ENCODE results near the gene PDE11A. TPM values are rescaled to one million over a fixed set of nuclear protein-coding genes. Genes with fewer than 3 reads are reported as not detected.

Gene PDE11A
- total RNA-seq, 5 donors from 2014 or later (not counting 1 experiment from before 2014, with no cell fraction given) = not detected

DNA sequence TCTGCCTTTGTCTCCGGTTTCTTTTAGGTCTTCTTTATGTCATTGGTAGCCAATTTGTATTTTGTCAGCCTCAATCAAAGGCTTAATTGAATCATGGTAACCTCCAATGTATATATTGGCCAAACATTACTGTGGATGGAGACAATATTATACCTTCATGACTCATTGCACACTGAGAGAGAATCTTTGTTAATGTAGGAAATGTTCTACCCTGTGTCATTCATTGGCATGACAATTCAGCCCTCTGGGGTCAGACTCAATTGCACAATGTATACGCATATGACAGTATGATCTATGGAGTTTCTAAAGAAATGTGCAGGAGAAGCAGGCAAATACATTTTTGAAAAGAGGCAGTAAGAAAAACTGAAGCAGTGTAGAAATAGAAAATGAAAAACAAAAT lies 162.6 kb downstream of the PDE11A start:
- H3K27me3 Mint-ChIP-seq = no peaks in the 10 kb centered on the region
- H3K9me3 Mint-ChIP-seq = no peaks in the 10 kb centered on the region
- ATAC-seq (replicated peaks in 1 of 4) = no peak
- no peak overlapping the region for H3K4me3 Mint-ChIP-seq
- Histone ChIP-seq H3K4me3 (ENCODE audit: control insufficient read depth in 1 of 2, extremely low read depth in 1 of 2, low read length in 1 of 2) (no peak overlapping the region), H3K36me3 (ENCODE audit: control insufficient read depth in 2 of 2, extremely low read depth in 1 of 2, insufficient read depth in 1 of 2, low read length in 1 of 2) (no peaks in the 10 kb centered on the region), H3K4me1 (ENCODE audit: control insufficient read depth in 1 of 2, extremely low read depth in 1 of 2, insufficient read depth in 2 of 2, low read length in 2 of 2) (no peaks in the 10 kb centered on the region), H3K9me3 (no peaks in the 10 kb centered on the region), H3K27me3 (replicated peaks in 1 of 2; ENCODE audit: control insufficient read depth in 2 of 2, extremely low read depth in 1 of 2, insufficient read depth in 2 of 2, low read length in 1 of 2) (peaks cover 0 to 3% of the 10 kb centered on the region in 2 experiments), H3K27ac (ENCODE audit: low read length) (no peak overlapping the region)
- DNase-seq = no peak
- ChIA-PET CTCF (no interaction called here), POLR2A (no interaction called here)
- WGBS (ENCODE audit: insufficient coverage) = 100% methylated on average over 2 of the region's 2 CpGs
- H3K27ac Mint-ChIP-seq = no peak overlapping the region
- no peaks in the 10 kb centered on the region for H3K36me3 Mint-ChIP-seq
- H3K4me1 Mint-ChIP-seq = peaks cover 5 to 7% (median 7%) of the 10 kb centered on the region in 3 donors

DNA sequence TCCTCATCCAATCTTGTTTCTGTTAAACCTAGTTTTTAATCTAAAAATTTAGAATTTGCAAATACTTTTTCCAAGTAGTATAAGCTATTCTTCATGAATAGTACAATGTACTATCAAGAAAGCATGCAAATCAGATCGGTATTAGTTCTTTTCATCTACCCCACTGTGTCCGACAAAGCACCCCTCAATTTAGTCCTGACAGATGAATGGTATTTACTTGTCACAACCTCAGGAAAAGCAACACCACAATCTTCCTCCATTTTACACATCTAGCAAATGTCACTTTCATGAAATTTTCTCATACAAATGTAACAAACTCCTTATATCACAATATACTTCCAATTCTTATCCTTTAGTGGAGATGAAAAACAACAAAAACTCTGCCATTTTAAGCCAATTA lies 163.8 kb downstream of the PDE11A start:
- Histone ChIP-seq H3K4me3 (ENCODE audit: control insufficient read depth in 1 of 2, extremely low read depth in 1 of 2, low read length in 1 of 2) (no peak overlapping the region), H3K9me3 (no peaks in the 10 kb centered on the region), H3K4me1 (ENCODE audit: control insufficient read depth in 1 of 2, extremely low read depth in 1 of 2, insufficient read depth in 2 of 2, low read length in 2 of 2) (no peaks in the 10 kb centered on the region), H3K36me3 (ENCODE audit: control insufficient read depth in 2 of 2, extremely low read depth in 1 of 2, insufficient read depth in 1 of 2, low read length in 1 of 2) (no peaks in the 10 kb centered on the region), H3K27ac (ENCODE audit: low read length) (no peak overlapping the region), H3K27me3 (replicated peaks in 1 of 2; ENCODE audit: control insufficient read depth in 2 of 2, extremely low read depth in 1 of 2, insufficient read depth in 2 of 2, low read length in 1 of 2) (peaks cover 0 to 3% of the 10 kb centered on the region in 2 experiments)
- WGBS (ENCODE audit: insufficient coverage) = 100% methylated on average over 2 of the region's 2 CpGs
- ATAC-seq (replicated peaks in 1 of 4) (no peak), DNase-seq (no peak)
- ChIA-PET CTCF (interaction anchor here in 1 of 2 donors (0.6 kb wide), 1 partner anchor 74 kb away, joined by 4 read pairs; no protein-coding TSS in a partner anchor), POLR2A (no interaction called here)
- H3K9me3 Mint-ChIP-seq = no peaks in the 10 kb centered on the region
- no peak overlapping the region for H3K4me3 Mint-ChIP-seq
- peaks cover 5 to 7% (median 7%) of the 10 kb centered on the region in 3 donors for H3K4me1 Mint-ChIP-seq
- H3K27me3 Mint-ChIP-seq = no peaks in the 10 kb centered on the region
- no peak overlapping the region for H3K27ac Mint-ChIP-seq
- H3K36me3 Mint-ChIP-seq = no peaks in the 10 kb centered on the region

DNA sequence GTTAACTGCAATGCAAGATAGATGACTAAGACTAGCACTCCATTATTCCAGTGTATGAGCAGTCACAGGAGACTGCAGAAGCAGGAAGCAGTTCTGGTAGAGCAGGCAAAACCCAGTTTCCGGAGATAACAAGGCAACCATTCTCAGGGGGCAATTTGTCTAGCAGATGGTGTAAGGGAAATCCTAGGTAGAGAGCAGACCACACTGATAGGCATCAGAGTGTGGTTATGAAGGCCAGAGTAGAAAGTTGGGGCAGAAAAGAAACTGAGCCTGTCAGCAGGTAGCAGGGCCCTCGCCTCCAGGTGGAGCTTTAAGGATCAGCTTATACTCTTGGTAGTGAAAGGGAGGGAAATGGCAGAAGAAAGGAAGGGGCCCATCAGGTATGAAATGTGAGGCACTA lies 164.4 kb downstream of the PDE11A start:
- H3K27ac Mint-ChIP-seq = no peak overlapping the region
- no peak for DNase-seq

DNA sequence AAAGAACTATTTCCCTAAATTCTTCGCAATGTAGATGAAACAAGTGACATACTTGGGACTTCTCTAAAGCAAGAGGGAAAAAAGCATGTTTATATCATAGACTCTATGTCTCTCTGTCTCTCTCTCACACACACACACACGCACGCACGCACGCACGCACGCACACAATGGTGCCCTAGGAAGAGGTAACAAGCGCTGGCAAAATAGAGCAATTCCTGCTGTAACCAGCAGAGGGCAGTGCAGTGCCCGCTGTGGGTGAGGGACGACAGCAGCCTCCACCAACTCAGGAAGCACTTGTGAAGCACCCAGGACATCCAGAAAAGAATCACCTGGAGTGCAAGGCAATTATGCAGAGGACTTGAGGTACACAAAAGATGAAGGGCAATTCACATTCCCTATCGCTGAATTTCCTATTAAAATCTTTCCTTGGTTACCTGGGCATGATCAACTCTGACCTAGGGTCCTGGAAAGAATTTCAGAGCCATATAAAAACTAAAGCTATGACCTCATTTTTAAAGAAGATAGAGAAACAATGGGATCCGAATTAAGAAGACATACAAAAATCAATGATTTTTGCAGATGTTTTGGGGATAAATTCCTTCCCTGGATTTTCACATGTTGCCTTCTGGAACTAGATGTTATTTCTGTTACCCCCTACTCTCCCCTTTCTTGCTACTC lies 166.4 kb downstream of the PDE11A start:
- ChIA-PET CTCF (no interaction called here), POLR2A (no interaction called here)
- peaks cover 5 to 7% (median 7%) of the 10 kb centered on the region in 3 donors for H3K4me1 Mint-ChIP-seq
- H3K27ac ChIP-seq (ENCODE audit: low read length) = no peak overlapping the region
- H3K9me3 Mint-ChIP-seq = no peaks in the 10 kb centered on the region
- H3K36me3 ChIP-seq (ENCODE audit: control insufficient read depth in 2 of 2, extremely low read depth in 1 of 2, insufficient read depth in 1 of 2, low read length in 1 of 2) = no peaks in the 10 kb centered on the region
- WGBS (ENCODE audit: insufficient coverage) = 51% methylated on average over 10 of the region's 12 CpGs
- no peaks in the 10 kb centered on the region for H3K36me3 Mint-ChIP-seq
- H3K27me3 ChIP-seq (replicated peaks in 1 of 2; ENCODE audit: control insufficient read depth in 2 of 2, extremely low read depth in 1 of 2, insufficient read depth in 2 of 2, low read length in 1 of 2) = peaks cover 0 to 3% of the 10 kb centered on the region in 2 experiments
- no peak overlapping the region for H3K27ac Mint-ChIP-seq
- H3K4me1 ChIP-seq (ENCODE audit: control insufficient read depth in 1 of 2, extremely low read depth in 1 of 2, insufficient read depth in 2 of 2, low read length in 2 of 2) = no peaks in the 10 kb centered on the region
- H3K4me3 Mint-ChIP-seq = no peak overlapping the region
- H3K9me3 ChIP-seq = no peaks in the 10 kb centered on the region
- H3K4me3 ChIP-seq (ENCODE audit: control insufficient read depth in 1 of 2, extremely low read depth in 1 of 2, low read length in 1 of 2) = no peak overlapping the region
- H3K27me3 Mint-ChIP-seq = peaks cover 0 to 4% of the 10 kb centered on the region in 2 donors
- DNase-seq (peak; percentile 4 to 63 (median 28)), ATAC-seq (replicated peaks in 1 of 4) (peak in 3 of 4 experiments; percentile 55 to 73 (median 62))

More for the DNA sequence above, 164.4 kb downstream of the PDE11A start:
- CTCF ChIA-PET = no interaction called here
- ATAC-seq (replicated peaks in 1 of 4) = peak in 2 of 4 experiments; percentile 26 to 34
- POLR2A ChIA-PET = no interaction called here
- Histone ChIP-seq H3K4me1 (ENCODE audit: control insufficient read depth in 1 of 2, extremely low read depth in 1 of 2, insufficient read depth in 2 of 2, low read length in 2 of 2) (no peaks in the 10 kb centered on the region), H3K27me3 (replicated peaks in 1 of 2; ENCODE audit: control insufficient read depth in 2 of 2, extremely low read depth in 1 of 2, insufficient read depth in 2 of 2, low read length in 1 of 2) (peaks cover 0 to 3% of the 10 kb centered on the region in 2 experiments), H3K9me3 (no peaks in the 10 kb centered on the region), H3K27ac (ENCODE audit: low read length) (no peak overlapping the region), H3K36me3 (ENCODE audit: control insufficient read depth in 2 of 2, extremely low read depth in 1 of 2, insufficient read depth in 1 of 2, low read length in 1 of 2) (no peaks in the 10 kb centered on the region), H3K4me3 (ENCODE audit: control insufficient read depth in 1 of 2, extremely low read depth in 1 of 2, low read length in 1 of 2) (no peak overlapping the region)
- H3K36me3 Mint-ChIP-seq = no peaks in the 10 kb centered on the region
- no peaks in the 10 kb centered on the region for H3K9me3 Mint-ChIP-seq
- H3K4me3 Mint-ChIP-seq = no peak overlapping the region
- peaks cover 5 to 7% (median 7%) of the 10 kb centered on the region in 3 donors for H3K4me1 Mint-ChIP-seq
- 33% methylated on average over 2 of the region's 2 CpGs for WGBS (ENCODE audit: insufficient coverage)
- H3K27me3 Mint-ChIP-seq = peaks cover 0 to 4% of the 10 kb centered on the region in 2 donors

DNA sequence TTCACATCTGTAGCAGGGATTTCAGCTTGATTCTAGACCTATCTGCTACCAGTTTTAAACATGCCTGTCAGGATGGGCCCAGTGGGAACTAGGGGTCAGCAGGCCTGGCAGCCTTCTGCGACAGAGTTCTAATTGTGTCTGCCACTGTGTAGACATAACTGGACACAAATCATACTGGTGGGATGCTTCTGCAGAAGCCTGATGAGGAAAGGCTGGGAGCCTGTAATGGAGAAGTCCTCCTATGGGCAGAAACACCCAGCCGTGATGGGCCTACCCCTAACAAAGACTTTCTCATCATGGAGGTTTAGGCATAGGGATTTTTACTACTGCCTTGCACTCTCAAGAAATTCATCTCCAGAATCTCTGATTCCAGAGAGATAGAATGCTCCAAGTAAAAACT lies 166.9 kb downstream of the PDE11A start:
- Histone ChIP-seq H3K36me3 (ENCODE audit: control insufficient read depth in 2 of 2, extremely low read depth in 1 of 2, insufficient read depth in 1 of 2, low read length in 1 of 2) (no peaks in the 10 kb centered on the region), H3K4me3 (ENCODE audit: control insufficient read depth in 1 of 2, extremely low read depth in 1 of 2, low read length in 1 of 2) (no peak overlapping the region), H3K9me3 (no peaks in the 10 kb centered on the region), H3K4me1 (ENCODE audit: control insufficient read depth in 1 of 2, extremely low read depth in 1 of 2, insufficient read depth in 2 of 2, low read length in 2 of 2) (no peaks in the 10 kb centered on the region), H3K27ac (ENCODE audit: low read length) (no peak overlapping the region), H3K27me3 (replicated peaks in 1 of 2; ENCODE audit: control insufficient read depth in 2 of 2, extremely low read depth in 1 of 2, insufficient read depth in 2 of 2, low read length in 1 of 2) (peaks cover 0 to 3% of the 10 kb centered on the region in 2 experiments)
- H3K27ac Mint-ChIP-seq = no peak overlapping the region
- DNase-seq (no peak), ATAC-seq (replicated peaks in 1 of 4) (no peak)
- H3K9me3 Mint-ChIP-seq = no peaks in the 10 kb centered on the region
- H3K36me3 Mint-ChIP-seq = no peaks in the 10 kb centered on the region
- ChIA-PET POLR2A (no interaction called here), CTCF (no interaction called here)
- H3K27me3 Mint-ChIP-seq = peaks cover 0 to 4% of the 10 kb centered on the region in 2 donors
- WGBS (ENCODE audit: insufficient coverage) = 80% methylated on average over 1 of the region's 2 CpGs
- H3K4me3 Mint-ChIP-seq = no peak overlapping the region
- peaks cover 5 to 7% (median 7%) of the 10 kb centered on the region in 3 donors for H3K4me1 Mint-ChIP-seq

DNA sequence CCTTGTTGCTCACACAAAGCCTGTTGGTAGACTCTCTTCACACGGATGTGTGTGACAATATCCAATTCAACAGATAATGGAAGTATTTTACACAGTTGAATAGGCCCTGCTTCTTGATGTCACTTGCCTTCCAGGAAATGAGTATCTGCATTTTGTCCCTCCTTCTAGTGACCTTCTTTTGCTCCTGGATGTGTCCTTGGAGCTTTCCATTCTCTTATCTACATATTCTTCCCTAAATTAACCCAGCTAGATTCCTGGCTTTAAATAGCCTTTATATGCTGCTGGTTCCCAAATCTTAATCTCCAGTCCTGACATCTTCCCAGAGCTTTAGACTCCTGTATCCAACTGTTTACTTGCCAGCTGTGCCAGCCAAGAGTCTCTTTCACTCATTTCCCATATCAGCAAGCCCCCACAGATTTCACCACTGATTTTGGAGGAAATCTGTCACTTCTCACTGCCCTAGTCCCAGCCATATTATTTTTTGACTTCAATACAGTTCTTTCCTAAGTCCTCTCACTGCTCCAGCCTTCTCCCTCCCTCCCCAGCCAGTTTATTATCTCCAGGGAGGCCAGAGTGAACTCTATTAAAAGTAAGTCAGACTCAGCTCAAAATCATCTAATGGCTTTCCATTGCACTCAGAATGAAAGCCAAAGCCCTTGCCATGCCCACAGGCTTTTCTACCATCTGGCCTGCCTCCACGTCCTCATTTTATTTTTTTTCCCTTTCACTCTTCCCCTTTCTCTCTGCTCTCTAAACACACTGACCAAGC lies 170.0 kb downstream of the PDE11A start:
- ChIA-PET POLR2A (no interaction called here), CTCF (interaction anchor here in 1 of 2 donors (0.6 kb wide), 1 partner anchor 9 kb away, joined by 3 read pairs; no protein-coding TSS in a partner anchor)
- Mint-ChIP-seq H3K36me3 (no peaks in the 10 kb centered on the region), H3K27me3 (peaks cover 0 to 4% of the 10 kb centered on the region in 2 donors), H3K4me3 (no peak overlapping the region), H3K9me3 (no peaks in the 10 kb centered on the region), H3K4me1 (no peaks in the 10 kb centered on the region), H3K27ac (no peak overlapping the region)
- no peaks in the 10 kb centered on the region for H3K9me3 ChIP-seq
- no peaks in the 10 kb centered on the region for H3K36me3 ChIP-seq (ENCODE audit: control insufficient read depth in 2 of 2, extremely low read depth in 1 of 2, insufficient read depth in 1 of 2, low read length in 1 of 2)
- H3K4me1 ChIP-seq (ENCODE audit: control insufficient read depth in 1 of 2, extremely low read depth in 1 of 2, insufficient read depth in 2 of 2, low read length in 2 of 2) = no peaks in the 10 kb centered on the region
- H3K4me3 ChIP-seq (ENCODE audit: control insufficient read depth in 1 of 2, extremely low read depth in 1 of 2, low read length in 1 of 2) = no peak overlapping the region
- H3K27me3 ChIP-seq (replicated peaks in 1 of 2; ENCODE audit: control insufficient read depth in 2 of 2, extremely low read depth in 1 of 2, insufficient read depth in 2 of 2, low read length in 1 of 2) = peaks cover 0 to 3% of the 10 kb centered on the region in 2 experiments
- DNase-seq (no peak), ATAC-seq (replicated peaks in 1 of 4) (no peak)
- H3K27ac ChIP-seq (ENCODE audit: low read length) = no peak overlapping the region
- WGBS (ENCODE audit: insufficient coverage) = 33% methylated on average over 1 of the region's 2 CpGs

Measured in T-cell (primary cell).